Osteoblast (primary cell): ENCODE data around the gene ST6GALNAC3. TPM values are rescaled to one million over a fixed set of nuclear protein-coding genes. Genes with fewer than 3 reads are reported as not detected.

Source experiments
- DNase-seq: peaks from one replicate; pipeline ENCODE4 v3.0.0; 2011; ENCODE audit warnings: low spot score, mixed read lengths; ENCODE audit not compliant: insufficient read length; ENCODE audit errors: missing footprints
- H2AFZ ChIP-seq: 2 replicates; pipeline ENCODE4 v1.6.0; 2011; ENCODE audit warnings: mild to moderate bottlenecking, low read length
- H3K27ac ChIP-seq: 2 replicates; pipeline ENCODE4 v1.5.1; 2011; ENCODE audit warnings: mild to moderate bottlenecking, low read depth, low read length, moderate library complexity
- H3K27me3 ChIP-seq: 2 replicates; pipeline ENCODE4 v1.6.0; 2012; ENCODE audit warnings: mild to moderate bottlenecking, control low read depth, inconsistent platforms, low read length, moderate library complexity; ENCODE audit not compliant: insufficient read depth
- H3K36me3 ChIP-seq: 2 replicates; pipeline ENCODE4 v1.5.1; 2011; ENCODE audit warnings: mild to moderate bottlenecking, low read length, control low read depth, moderate library complexity; ENCODE audit not compliant: insufficient read depth
- H3K4me1 ChIP-seq: 2 replicates; pipeline ENCODE4 v1.5.1; 2011; ENCODE audit warnings: mild to moderate bottlenecking, low read length, control low read depth, moderate library complexity; ENCODE audit not compliant: insufficient read depth
- H3K4me2 ChIP-seq: 2 replicates; pipeline ENCODE4 v1.6.0; 2011; ENCODE audit warnings: mild to moderate bottlenecking, low read length; ENCODE audit not compliant: insufficient read depth
- H3K4me3 ChIP-seq: fragments of 200-600 bp; sonication (generic); 3 replicates; pipeline ENCODE4 v1.5.1; 2012; ENCODE audit warnings: mild to moderate bottlenecking, low read length, inconsistent platforms; ENCODE audit not compliant: insufficient read depth
- H3K79me2 ChIP-seq: 2 replicates; pipeline ENCODE4 v1.6.0; 2012; ENCODE audit warnings: mild to moderate bottlenecking, low read length, control low read depth, inconsistent platforms; ENCODE audit not compliant: insufficient read depth
- H3K9me3 ChIP-seq: 2 replicates; pipeline ENCODE4 v1.5.1; 2011; ENCODE audit warnings: low read depth, low read length, control low read depth
- H4K20me1 ChIP-seq: 2 replicates; pipeline ENCODE4 v1.6.0; 2012; ENCODE audit warnings: mild to moderate bottlenecking, low read length, control low read depth; ENCODE audit not compliant: insufficient read depth
- CTCF ChIP-seq: IDR thresholded peaks from 2 replicates; pipeline ENCODE4 v1.5.1; 2011; ENCODE audit warnings: mild to moderate bottlenecking, low read depth, low read length, moderate library complexity; ENCODE audit errors: extremely low read depth
- total RNA-seq: library from RNA; depleted of rRNA; stranded (reverse); fragments of >200 nt; gene quantifications from 2 replicates; pipeline ENCODE4 v1.2.3, GENCODE V29; 2012

ST6GALNAC3 gene
- total RNA-seq, 1 donor, result not detected

GRCh38 chr1:76191561-76191960, 117.0 kb downstream of the ST6GALNAC3 start:
- H3K36me3 ChIP-seq, result no peaks in the 10 kb centered on the region
- no peak for TF ChIP-seq CTCF
- no peaks in the 10 kb centered on the region for H3K4me1 ChIP-seq
- no peaks in the 10 kb centered on the region for H3K9me3 ChIP-seq
- no peak overlapping the region for H3K27ac ChIP-seq
- no peaks in the 10 kb centered on the region for H3K27me3 ChIP-seq
- DNase-seq, result no peak
- no peak overlapping the region for H3K4me2 ChIP-seq
- no peaks in the 10 kb centered on the region for H3K79me2 ChIP-seq
- no peak overlapping the region for H2AFZ ChIP-seq
- H3K4me3 ChIP-seq, result no peak overlapping the region
- H4K20me1 ChIP-seq, result no peaks in the 10 kb centered on the region

GRCh38 chr1:76198452-76198851, 123.9 kb downstream of the ST6GALNAC3 start:
- no peak overlapping the region for H3K4me3 ChIP-seq
- no peak overlapping the region for H3K4me2 ChIP-seq
- no peak overlapping the region for H2AFZ ChIP-seq
- no peak for TF ChIP-seq CTCF
- H3K9me3 ChIP-seq, result no peaks in the 10 kb centered on the region
- no peak overlapping the region for H3K27ac ChIP-seq
- H3K27me3 ChIP-seq, result no peaks in the 10 kb centered on the region
- H3K79me2 ChIP-seq, result no peaks in the 10 kb centered on the region
- no peak for DNase-seq
- H4K20me1 ChIP-seq, result no peaks in the 10 kb centered on the region
- no peaks in the 10 kb centered on the region for H3K4me1 ChIP-seq
- H3K36me3 ChIP-seq, result no peaks in the 10 kb centered on the region

- Histone ChIP-seq H3K4me3 (no peak overlapping the region), H3K27me3 (no peaks in the 10 kb centered on the region), H3K9me3 (no peaks in the 10 kb centered on the region), H3K79me2 (no peaks in the 10 kb centered on the region), H3K4me1 (no peaks in the 10 kb centered on the region), H4K20me1 (no peaks in the 10 kb centered on the region), H3K4me2 (no peak overlapping the region), H3K36me3 (no peaks in the 10 kb centered on the region), H3K27ac (no peak overlapping the region), H2AFZ (no peak overlapping the region)
- no peak for DNase-seq
- no peak for TF ChIP-seq CTCF
These were observed 128.1 kb downstream of the ST6GALNAC3 start for GRCh38 chr1:76202670-76203069.

GRCh38 chr1:76203127-76203526, 128.6 kb downstream of the ST6GALNAC3 start:
- TF ChIP-seq CTCF, result no peak
- no peaks in the 10 kb centered on the region for H3K79me2 ChIP-seq
- no peak for DNase-seq

More at GRCh38 chr1:76203127-76203526, 128.6 kb downstream of the ST6GALNAC3 start:
- no peaks in the 10 kb centered on the region for H4K20me1 ChIP-seq
- no peaks in the 10 kb centered on the region for H3K4me1 ChIP-seq
- H3K4me3 ChIP-seq, result no peak overlapping the region
- no peaks in the 10 kb centered on the region for H3K27me3 ChIP-seq
- H3K4me2 ChIP-seq, result no peak overlapping the region
- no peaks in the 10 kb centered on the region for H3K36me3 ChIP-seq
- no peaks in the 10 kb centered on the region for H3K9me3 ChIP-seq
- H3K27ac ChIP-seq, result no peak overlapping the region
- no peak overlapping the region for H2AFZ ChIP-seq
